GM18873 (cell line): ENCODE measurements around the gene TEAD1.

Source experiments
- ATAC-seq: cut with Tn5 transposase; IDR thresholded peaks from one replicate; pipeline ENCODE4 v1.9.1; 2021; ENCODE audit warnings: mild to moderate bottlenecking, moderate library complexity, moderate number of reproducible peaks; ENCODE audit not compliant: unreplicated experiment, low FRiP score

The TEAD1 gene

DNA sequence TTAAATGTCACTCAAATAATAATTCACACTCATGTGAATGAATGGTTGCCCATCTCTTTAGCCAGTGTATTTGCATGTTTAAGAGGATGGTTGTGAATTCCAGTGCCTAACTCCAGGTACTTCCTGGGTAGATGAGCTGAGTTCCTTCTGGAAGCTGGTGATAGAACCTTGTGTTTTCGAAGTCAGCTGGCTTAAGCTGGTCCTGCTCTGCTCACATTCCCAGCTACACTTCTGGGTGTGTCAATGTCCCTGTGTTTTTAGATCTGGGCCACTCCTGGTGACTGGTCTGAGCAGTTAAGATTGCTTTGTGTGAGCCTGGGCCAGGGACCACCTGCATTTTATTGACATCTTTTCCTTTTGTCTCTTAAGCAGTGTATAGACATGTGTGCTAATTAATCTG lies 10.6 kb downstream of the TEAD1 start:
- ATAC-seq: no peak

- ATAC-seq: no peak
Measured at GRCh38 chr11:12685229-12685628, 11.0 kb downstream of the TEAD1 start.

DNA sequence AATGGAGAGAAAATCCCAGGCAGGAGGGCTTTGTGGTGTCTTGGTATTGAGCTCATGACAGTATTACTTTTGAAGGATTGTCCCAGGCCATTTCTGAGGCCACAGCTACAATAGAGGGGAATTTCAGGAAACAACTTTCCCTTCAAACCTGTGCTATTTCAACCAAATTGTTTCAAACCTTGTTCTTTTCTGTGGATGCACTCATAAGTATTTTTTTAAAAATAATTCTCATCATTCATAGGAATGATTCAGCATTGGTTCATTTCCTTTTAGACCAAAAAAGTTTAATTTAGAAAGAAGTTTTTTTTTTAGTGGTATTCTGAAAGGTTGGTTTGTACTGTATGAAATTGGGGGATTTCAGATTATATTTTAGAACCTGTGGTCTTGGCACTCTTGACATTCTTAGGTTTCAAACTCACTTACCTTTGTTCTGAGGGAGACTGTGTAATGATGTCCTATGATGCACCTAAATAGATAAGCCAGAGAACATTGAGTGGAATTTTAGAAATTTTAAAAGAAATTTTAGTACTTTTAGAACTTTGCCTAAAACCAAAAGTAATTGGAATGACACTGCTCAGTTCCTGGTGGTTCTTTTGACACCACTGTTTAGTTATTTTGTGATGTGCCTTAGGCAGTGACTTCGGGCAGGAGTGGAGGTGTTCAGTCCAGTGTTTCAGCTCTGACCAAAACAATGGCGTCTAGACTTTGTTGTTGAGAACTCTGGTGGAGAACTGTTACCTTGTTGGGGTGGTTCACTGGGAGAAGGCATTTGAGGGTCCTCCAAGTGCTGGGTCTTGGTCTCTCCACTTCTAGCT lies 12.2 kb downstream of the TEAD1 start:
- no peak for ATAC-seq

- ATAC-seq: no peak
Measured at GRCh38 chr11:12687216-12687623, 13.0 kb downstream of the TEAD1 start.

DNA sequence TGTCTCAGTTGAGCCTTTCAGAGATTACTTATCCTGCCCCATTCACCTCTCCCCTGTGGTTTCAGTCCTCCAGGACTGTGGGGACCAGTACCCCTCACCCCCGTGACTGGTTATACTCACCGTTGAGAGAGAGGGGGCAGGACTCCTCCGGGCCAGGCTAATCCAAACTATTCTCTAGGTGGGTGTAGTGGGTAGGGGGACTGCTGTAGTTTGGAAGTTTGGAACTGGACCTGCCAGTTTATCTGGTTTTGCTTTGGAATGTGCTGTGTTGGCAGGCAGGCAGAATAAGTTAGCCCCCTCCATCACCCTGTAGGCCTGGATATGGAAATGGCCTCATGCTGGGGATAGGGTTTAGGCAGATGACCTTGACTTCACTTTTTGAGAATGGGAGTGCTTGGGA lies 13.5 kb downstream of the TEAD1 start:
- ATAC-seq: no peak

- ATAC-seq: no peak
Measured at GRCh38 chr11:12689029-12689755, 15.0 kb downstream of the TEAD1 start.

DNA sequence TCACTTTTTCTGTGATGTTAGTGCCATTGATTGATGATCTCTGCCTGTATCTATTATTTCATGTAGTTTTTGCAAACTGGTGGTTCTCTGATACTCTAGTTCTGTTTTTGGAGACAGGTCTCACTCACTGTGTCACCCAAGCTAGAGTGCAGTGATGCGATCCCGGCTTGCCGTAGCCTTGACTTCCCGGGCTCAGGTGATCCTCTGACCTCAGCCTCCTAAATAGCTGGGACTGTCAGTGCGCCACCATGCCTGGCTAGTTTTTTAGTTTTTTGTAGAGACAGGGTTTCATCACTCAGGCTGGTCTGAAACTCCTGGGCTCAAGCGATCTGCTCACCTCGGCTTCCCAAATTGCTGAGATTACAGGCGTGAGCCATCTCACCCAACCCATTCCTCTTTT lies 16.4 kb downstream of the TEAD1 start:
- ATAC-seq: no peak

DNA sequence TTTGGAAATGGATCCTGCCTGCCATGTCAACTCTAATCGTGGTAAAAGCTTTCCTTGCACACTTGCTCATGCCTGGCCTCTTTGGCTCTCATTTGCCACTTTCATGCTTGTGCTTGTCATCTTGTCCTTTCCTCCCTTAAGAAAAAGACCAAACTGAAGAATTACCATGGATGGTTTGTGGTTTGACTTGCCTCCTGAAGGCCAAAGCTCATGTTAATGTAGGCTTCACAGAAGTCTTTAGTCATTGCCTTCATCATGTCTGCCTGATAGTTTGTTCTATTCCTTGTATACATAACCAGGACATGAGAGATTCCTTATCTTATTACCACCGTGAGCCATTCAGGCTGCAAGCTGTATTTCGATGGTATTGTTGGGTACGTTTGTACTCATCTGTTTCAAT lies 17.3 kb downstream of the TEAD1 start:
- ATAC-seq: no peak

DNA sequence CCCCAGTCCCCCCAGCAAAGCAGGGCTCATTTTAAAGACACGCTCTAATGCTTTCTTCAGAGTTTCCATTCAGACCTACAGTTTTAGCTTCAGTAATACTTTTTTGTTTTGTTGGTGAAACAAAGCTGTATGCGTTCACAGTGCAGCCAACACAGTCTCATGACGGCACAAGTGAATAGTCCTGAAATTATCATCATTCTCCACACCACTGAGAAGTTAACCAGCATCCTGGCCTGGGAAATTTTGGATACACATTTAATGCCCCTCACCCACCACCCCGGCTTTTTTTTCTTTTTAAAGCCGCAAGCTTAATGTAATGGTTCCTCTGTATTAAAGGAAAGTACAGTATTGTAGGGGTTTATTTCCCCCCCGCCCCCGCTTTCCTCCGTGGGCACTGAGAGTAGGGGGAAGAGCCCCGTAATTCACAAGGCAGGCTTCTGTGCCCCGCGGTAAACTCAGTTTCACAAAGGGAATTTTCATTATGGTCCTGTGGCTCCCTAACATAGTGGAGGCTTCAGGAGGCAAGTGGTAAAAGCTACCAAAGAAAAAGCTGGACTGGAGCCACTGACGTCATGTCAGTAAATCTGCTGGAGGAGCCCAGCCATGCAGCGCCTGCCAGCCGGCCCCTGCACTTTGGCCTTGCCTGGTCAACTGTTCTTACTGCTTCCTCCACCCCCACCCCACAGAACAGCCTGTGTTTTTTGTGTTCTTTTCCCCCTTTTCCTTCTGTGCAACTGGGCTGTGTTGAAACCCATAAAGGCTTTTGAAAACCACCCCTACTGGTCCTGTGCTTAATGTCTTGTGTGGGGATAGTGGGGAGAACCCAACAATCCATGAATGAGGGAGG lies 18.2 kb downstream of the TEAD1 start:
- ATAC-seq: no peak

DNA sequence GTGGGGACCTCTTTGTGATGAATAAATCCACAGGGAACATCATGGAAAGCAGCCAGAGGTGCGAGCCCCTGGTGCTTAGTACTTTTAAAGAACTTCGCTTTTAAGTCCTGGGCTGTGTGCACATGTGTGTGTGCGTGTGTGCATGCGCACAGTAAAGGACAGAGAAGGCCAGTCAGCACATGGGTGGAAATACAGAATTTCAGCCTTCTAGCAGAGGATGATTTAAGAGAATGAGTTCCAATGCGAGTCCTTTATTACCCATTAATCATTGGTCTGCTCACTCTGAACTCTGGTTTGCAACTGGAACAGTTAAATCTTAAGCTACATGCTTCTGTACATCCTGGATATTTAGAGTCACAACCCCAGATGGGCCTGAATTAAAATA lies 18.9 kb downstream of the TEAD1 start:
- ATAC-seq: no peak

- ATAC-seq: no peak
Measured at GRCh38 chr11:12693479-12694182, 19.4 kb downstream of the TEAD1 start.

- ATAC-seq: no peak
Measured at GRCh38 chr11:12694183-12694531, 19.9 kb downstream of the TEAD1 start.

- ATAC-seq: no peak
Measured at GRCh38 chr11:12695221-12695794, 21.1 kb downstream of the TEAD1 start.

DNA sequence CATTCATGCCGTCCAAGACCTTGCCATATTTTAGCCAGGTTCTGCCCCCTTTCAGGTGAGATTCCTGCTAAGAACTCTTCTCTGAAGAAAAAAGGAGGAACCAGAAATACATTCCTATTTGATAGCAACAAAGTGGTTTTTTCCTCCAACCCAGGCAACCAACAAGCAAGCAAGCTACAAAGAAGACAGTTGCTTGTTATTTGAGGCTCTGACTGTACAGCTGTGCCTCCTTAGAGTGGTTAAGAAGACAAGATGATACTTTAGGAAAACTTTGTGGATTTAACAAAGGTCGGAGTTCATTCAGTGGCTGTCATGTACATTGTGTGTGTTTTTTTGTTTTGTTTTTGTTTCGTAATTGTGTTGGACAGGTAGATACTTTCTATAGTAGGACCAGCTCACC lies 21.7 kb downstream of the TEAD1 start:
- no peak for ATAC-seq

DNA sequence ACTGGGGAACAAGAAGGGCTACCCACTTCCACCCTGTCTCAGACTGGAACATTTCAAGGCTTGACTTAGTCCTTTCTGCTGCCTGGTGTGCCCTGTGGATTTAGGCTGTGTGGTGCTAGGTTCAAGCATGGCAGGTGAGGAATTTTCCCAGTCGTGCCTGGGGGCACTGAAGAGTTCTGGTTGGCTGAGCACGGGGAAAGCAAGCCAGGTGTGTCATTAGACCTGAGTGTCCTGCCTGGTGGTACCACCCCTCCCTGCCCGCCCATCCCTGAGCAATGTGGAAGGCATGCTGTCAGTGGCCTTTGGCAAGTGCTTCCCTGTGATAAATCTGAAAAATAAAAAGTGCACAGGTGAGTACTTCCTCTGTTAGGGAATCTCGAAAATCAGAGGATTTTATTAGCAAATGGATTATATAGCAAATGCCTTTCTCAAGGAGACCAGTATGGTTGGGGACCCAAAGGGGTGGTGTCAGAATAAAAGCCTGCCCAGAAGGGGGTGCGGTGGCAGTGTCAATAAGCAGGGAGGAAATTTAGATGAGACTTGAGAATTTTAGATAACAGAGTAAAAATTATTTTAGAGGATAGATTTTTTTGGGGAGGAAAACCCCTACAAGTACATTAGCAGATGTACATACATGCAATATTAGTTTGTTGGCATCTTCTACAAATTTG lies 22.8 kb downstream of the TEAD1 start:
- no peak for ATAC-seq

GRCh38 chr11:12698048-12698447 lies 23.8 kb downstream of the TEAD1 start:
- ATAC-seq: no peak

- ATAC-seq: no peak
Measured at GRCh38 chr11:12701811-12702592, 27.8 kb downstream of the TEAD1 start.

DNA sequence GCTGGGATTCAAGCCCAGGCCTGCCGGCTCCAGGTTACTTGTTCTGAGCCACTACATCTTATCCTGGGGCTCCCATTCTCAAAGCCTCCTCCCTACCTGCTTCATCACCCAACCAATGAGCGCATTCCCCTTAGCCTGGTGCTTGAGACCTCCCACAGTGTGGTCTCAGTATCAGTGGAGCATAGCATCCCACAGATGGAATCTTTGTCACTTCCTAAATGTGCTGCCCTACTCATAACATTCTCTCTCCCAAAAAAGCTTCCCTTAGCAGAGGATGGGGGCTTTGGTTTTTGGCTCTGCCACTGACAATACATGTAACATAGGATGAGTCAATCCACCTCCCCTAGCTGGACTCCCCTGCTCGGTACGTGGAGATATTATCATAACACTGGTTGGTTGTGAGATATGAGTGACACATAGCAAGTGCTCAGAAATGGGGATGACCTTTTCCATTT lies 28.8 kb downstream of the TEAD1 start:
- no peak for ATAC-seq

- no peak for ATAC-seq
Measured at GRCh38 chr11:12704049-12704448, 29.8 kb downstream of the TEAD1 start.
